NCI-H510A (cell line): Measurements from ENCODE around the gene ASPN.

ENCODE experiments used
- DNase-seq: peaks from one replicate; lab custom pipeline; 2025; lab: John Stamatoyannopoulos, UW

The ASPN gene

DNA sequence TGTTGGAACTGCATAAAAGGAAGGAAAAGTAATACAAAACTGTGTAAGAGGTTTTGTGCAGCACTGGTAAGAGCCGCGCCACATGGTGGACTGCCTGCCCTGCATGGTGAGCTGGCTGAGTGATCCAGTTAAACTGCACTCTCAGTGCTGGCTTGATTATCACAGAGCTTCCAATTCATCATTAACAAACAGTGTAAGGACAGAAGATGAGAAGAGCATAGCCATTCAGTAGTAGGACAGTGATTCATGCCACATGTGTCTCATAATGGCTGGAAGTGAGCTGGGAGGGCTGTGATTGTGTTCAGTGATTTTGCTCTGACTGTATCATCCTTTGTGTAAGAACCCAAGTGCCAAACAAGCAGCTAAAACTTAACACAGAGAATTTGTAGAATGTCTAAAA is 14.1 kb downstream of the ASPN start:
- DNase-seq, result no peak

DNA sequence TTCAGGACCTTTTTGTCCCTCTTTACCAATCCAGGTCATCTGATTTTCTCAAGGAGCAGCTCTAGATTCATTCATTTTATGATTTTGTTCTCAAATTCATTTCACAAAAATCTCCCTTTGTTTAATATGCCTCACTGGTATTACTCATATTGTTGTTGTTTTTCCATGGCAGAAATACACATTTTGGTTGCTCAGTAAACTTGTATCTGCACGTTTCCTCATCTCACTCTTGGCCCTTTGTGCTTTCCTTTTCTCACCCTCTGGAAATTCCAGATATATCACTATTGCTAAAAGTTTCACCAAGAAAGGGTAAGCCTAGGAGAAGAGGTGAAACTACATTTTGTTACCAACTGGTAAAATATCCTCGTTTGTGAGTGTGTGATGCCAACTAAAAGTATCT is 14.8 kb downstream of the ASPN start:
- no peak for DNase-seq

DNA sequence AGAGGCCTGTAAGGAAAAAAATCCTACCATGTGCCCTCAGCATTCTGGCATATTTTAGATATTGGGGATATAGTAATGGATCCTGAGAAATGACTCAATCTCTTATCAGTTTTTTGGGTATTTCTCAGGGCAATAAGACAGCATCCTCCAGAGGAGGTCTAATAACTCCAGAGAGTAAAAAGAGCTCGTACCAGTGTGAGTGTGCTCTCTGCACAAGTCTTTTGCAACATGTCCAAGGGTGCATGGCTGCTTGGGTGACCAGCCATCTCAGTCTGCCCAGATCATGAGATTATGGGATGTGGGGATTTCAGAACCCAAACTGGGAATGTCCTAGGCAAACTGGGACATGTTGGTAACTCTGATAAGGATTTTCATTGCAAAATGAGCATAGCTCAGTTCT is 15.3 kb downstream of the ASPN start:
- DNase-seq, result no peak

DNA sequence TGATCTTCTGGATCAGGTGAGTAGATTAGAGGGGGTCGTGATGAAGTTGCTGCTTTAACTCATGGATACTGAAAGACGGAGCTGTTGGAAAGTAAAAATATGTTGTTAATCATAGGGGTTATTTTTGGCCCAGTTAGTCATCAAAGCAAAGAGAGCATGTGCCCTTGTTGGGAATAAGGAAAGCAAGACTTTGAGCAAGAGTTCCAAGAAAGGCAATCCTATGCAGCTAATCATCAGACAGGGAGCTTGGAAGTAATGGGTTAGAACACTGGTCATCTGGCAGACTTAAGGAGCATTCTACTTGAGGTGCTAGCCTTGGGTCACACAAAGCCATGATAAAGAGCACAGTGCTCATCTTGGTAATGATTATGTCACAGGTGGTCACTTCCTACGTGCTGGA is 18.3 kb downstream of the ASPN start:
- DNase-seq, result no peak

DNA sequence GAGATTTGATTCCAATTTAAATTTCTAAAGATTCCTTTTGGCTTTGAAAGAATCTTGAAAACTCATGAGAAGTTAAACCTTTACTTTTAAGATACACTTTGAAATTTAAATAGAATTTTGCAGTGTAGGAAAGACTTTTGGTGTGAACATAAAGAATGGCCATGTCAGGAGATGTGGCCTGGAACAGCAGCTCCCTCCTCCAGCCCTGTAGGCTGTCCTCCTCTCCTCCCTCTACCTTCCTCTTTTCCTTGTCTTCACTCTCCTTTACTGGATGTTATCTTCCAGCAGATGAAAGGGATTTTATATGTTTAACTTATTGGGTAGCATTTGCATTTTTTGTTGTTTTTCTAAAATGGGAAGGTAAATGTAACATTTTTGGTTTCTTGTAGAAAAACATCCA is 18.9 kb downstream of the ASPN start:
- DNase-seq, result no peak

DNA sequence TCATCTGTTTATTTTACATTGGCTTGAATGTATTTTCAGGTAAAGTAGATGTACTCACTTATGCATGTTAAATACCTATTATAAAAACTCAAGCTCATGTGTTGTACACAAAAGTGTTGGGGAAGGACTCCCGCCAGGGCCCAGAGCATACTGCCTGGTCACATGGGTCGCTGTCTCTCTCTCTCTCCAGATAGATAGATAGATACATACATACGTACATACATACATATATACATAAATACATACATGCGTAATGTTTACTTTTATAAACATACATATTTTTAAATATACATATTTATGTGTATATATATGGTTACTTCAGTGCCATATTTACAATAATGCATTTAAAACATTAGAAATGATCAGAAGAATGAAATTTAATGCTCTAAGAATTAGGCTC is 24.7 kb downstream of the ASPN start:
- DNase-seq, result no peak

DNA sequence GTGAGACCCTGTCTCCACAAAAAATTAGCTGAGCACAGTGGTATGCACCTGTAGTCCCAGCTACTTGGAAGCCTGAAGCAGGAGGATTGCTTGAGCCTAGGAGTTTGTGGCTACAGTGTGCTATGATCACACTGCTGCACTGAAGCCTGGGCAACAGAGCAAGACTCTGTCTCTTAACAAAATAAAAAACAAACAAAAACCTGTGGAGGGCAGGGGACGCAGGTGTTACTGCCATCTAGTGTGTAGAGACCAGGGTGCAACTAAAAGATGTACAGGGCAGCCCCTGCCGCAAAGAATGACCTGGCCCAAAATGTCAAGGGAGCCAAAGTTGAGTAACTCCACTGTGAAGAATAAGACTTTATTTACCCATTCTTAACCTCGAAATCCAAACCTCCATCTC is 27.1 kb downstream of the ASPN start:
- no peak for DNase-seq

DNA sequence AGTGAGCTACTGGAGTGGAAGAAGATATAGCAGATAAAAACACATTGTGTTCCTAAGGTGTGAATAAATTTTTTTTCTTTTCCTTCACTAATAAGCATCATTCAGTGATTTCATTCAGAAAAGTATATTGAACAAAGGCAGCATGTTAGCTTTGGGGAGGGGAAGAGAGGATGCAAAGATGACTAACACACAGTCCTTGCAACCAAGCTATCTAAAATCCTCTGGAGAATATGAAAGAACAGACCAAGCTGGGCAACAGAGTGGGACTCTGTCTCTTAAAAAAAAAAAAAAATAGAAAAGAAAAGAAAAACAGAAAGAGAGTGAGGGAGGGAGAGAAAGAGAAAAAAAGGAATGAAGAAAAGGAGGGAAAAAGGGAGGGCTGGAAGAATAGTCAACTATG is 35.8 kb downstream of the ASPN start:
- DNase-seq, result no peak

DNA sequence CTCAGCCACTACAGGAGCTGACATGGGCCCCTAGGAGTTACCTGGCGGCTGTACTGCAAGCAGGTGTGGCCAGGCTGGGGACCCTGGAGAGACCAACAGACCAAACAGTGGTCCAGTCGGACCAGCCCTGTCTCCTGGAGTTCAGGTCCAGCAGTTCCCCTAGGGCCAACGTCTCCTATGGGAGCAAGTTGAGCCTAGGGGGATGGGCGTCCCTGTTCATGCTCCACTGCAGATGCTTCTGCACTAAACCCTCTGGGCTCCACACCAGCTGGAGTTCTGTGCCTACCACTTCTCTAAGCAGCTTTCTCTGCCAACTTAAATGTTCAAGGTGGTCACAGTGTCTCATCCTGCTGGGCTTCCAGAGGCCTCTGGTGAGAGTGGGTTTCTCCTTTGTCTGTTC is 37.5 kb downstream of the ASPN start:
- DNase-seq, result peak; percentile 56

DNA sequence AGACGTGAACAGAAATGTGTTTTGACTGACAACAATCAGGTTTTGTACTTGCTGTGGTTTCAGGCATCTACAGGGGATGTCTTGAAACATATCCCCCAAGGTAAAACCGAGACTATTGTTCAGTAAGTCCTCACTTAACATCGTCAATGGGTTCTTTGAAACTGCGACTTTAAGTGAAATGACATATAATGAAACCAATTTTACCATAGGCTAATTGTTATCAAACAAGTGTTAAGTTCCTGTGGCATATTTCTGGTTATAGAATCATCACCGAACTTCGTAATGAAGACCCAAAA is 41.6 kb downstream of the ASPN start:
- DNase-seq, result no peak

DNA sequence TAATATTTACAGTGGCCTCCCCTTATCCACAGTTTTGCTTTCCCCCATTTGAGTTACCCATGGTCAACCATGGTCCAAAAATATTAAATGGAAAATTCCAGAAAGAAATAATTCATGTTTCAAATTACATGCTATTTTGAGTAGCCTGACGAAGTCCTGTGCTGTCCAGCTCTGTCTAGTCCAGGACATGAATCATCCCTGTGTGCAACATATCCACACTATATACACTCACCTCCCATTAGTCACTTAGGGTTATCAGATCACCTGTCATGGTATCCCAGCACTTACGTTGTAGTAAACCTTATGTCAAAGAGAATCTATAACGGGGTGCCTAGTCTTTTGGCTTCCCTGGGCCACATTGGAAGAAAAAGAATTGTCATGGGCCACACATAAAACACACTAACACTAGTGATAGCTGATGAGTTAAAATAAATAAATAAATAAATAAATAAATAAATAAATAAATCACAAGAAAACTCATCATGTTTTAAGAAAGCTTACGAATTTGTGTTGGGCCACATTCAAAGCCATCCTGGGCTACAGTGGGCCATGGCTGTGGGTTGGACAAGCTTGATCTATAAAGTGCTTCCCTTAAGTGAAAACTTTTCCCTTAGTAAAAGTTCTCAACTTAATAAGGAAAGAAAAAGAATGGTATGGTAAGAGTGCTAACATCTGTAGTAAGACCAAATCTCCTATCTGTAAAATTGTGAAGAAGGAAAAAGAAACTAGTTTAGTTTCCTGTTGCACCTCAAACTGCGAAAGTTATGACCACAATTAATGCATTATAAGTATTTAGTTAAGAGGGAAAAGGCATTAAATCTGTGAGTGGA is 42.2 kb downstream of the ASPN start:
- DNase-seq, result no peak

DNA sequence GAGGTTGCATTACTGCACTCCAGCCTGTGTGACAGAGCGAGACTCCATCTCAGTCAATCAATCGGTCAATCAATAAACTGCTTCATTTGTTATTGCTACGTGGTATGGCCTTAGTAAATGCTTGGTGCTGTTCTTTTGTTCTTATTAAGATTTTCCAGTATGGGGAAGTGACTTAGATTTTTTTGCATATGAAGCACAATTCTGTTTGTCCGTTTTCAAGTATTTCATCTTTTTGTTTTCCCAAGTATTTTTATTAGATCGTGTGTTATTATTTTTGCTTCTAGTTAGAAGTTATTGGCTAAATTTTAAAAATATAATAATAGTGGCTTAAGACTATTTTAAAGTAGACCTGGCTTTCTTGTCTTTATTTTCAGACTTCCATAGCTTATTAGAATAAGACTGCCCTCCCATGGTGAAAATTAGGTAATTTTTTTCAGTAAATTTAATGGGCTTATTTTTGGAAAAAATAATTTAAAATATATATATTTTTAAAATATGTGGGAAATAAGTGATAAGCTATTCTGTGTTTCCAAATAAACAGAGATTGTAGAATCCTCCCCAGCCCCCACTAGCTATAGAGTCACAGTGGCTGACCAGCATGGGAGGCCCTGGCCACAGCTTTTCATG is 43.3 kb downstream of the ASPN start:
- no peak for DNase-seq

DNA sequence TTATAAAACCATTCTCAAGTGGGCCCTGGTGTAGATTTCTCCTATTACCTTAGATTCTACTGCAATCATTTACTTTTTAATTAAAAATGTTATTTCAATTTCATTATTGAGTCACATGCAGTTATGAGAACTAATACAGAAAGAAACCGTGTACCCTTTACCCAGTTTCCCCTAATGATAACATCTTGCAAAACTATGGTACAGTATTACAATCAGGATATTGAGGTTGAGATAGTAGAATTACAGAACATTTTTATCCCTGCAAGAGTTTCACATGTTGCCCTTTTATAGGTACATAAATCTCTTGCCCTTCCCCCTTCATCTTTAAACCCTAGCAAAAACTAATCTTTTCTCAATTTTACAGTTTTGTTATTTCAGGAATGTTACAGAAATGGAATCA is 47.0 kb downstream of the ASPN start:
- DNase-seq, result no peak

DNA sequence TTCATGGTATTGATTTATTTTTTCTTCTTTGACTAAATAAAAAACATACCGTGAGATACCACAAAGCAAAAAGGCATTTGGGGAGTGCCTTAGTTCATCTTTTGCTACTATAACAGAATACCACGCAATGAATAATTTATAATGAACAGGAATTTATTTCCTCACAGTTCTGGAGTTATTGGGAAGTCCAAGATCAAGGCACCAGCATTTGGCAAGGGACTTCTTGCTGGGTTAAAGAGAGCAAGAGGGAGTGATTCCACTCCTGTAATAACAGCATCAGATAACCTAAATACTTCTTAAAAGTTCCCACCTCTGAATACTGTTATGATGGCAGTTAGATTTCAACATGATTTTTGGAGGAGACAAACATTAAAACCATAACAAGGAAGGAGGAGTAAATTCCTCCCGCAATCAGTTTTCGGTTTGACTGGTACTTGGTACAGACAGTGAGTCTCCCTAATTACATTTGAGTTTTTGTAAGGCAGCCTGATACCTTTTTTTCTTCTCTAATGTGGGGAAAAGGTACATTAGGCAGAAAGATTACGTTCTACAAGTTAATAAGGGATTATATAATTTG is 49.2 kb downstream of the ASPN start:
- no peak for DNase-seq

DNA sequence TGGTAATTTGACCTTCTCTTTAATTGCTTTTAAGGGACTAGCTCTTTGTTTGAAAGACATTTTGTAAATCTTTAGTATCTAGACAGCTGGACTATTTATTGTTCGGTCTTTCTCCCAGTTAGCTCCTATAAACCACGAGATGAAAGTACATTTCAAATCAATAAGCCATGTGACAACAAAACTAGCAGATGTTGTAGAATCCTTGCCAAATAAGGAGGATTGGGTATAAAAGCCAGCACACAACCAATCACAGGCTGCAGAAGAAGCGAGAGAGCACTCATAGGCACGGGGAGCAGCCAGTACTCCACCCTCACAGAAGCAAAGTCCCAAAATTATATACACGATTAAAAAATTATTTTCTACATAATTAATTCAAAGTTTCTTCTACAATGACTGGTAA is 50.0 kb downstream of the ASPN start:
- DNase-seq, result no peak

DNA sequence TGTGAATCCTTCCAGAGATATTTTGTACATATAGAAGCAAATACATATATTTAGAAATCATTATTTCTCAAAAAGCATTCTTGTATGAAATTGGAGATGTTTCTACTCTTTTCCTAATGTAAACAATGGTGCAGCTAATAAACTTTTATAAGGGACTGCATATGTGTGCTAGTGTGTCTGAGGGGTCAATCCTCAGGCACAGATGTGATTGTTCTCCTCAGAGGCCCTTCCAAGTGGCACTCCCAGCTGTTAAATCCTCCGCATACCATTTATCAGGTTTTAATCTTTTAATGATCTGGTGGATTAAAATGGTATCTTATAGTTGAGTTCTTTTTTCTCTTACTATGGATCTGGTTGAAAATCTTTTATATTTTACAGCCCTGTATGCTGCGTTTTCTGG is 52.5 kb downstream of the ASPN start:
- DNase-seq, result no peak

DNA sequence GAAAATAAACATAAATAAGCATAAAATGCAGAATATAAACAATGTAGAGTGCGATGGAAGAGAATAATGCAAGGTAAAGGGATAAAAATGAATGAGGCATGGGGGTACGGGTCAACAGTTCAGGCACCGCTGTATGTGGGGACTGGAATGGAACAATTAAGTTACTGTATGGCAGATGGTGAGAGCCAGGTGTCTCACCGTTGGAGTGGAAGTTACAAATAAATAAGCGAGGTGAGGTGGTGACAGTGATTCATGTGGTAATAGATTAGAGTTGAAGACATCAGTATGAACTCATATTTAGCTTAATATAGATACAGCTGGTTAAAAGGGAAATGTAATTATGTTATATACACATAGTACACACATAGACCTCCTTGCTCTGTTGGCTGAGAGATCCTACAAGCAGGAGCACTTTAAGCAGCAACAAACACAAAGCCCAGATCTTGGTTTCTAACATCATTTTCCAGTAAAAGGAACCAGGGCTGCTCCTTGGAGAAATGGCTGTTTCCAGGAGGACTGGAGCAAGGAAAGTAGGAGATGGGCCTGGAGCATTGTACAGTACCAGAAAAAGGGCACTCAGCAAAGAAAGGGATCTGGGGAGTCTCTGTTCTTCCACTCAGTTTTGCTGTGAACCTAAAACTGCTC is 55.7 kb downstream of the ASPN start:
- peak; percentile 26 for DNase-seq

DNA sequence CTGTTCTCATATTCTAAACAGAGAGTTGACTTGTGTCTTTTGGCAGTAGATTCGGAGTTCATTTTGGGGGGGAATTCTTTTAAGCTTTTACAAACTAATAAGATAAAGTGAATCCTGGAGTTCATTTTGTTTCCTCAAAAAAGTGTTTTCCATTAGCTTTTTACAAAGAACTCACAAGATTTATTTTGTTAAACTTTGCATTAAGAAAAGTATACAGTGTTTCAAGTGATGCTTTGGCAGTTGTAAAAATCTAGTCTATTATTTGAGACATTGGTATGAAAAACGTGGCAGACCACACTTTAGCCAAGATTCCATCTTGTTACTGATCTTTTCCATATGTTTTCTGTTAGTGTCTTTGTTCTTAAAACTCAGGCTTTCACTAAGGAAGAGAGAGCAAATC is 56.8 kb downstream of the ASPN start:
- no peak for DNase-seq

DNA sequence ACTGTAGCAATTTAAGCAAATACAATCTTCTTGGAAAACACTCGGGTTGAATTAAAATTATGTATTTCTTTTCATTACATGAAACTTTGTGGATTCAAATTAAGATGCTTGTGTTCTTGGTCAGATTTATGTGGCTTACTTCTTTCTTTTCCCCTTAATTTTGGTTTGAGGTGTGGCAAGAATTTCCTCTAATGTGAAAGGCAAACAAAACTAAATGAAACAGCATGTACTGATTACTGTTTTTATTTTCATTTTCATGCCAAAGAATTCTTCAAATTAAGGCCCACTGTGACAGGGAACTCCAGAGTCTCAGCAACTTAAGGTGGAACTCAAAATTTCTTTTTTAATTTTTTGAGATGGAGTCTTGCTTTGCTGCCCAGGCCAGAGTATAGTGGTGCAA is 58.0 kb downstream of the ASPN start, which contains the start of gene OMD:
Gene OMD, minus strand, starts transcription at position 132 of the 400 bp plus-strand sequence. CDS start 6,913 bp downstream, outside the sequence.
- no peak for DNase-seq

DNA sequence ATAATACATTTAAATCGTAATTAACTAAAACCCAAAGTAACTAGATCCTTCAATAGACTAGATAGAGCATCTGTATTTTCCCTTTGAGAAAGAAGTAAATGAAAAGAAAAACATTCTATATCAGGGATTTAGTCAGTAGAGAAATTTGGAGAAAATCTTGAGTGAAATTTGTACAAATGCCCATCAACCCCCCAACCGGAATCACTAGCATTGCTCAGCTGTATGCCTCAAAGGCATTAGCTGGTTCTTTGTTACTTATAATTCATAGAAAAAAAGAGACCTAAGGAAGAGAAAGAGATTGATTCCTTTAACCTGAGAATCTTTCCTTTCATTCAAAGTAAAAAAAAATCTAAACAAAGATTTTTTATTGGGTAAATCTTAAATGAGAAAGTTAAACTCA is 58.7 kb downstream of the ASPN start:
- DNase-seq, result no peak

DNA sequence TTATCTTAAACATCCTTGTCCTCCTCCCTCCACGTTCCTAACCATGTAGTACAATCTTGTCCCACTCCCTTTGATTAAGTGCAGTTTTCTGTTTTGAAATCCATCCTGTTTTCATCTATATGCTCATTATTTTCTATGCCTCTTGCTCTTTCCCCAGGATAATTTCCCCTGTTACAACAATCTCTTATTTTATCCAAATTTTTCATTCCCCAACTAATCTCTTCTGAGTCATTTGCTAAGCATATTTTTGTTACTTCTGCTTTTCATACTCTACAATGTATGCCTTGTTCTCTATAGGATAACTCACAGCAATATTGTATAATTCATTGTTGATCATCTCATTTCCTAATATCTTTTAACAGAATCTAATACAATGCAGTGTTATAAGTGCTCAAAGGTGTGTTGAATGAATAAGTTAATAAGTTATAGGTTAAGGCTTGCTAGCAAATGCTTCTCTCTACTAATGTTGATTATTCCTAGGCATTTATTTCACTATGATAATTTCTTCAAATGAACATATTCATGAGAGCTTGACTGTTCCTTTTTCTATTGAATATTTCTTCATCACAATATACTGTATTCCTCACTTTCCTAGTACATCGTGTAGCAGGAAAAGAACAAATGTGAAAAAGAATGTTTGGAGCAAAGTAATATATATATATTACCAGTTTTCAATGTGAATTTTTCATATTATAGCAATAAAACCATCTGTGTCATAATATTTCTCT is 59.5 kb downstream of the ASPN start:
- no peak for DNase-seq

DNA sequence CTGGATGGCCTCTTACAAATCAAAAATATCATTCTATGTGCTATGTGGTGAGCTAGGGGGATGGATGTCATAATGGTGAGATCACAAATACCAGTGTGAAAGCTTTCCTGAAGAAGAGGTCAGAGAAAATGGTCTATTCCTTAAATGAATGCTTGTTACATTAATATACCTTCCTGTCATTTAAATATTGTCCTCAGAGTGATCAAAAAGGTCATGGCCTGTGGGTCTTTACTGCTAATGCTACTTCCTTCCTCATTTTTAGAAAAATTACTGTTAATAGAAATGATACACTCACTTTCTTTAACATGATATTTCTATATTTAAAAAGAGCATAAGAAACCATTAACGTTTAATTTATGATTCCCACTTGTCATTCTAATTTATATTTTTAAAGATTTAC is 67.7 kb downstream of the ASPN start:
- no peak for DNase-seq
